ENCODE measurements around the gene TMEM163. TPM values are rescaled to one million over a fixed set of nuclear protein-coding genes. Genes with fewer than 3 reads are reported as not detected.

The TMEM163 gene
- total RNA-seq, 2 donors from 2014 or later: 0.14 to 2.5 TPM

GRCh38 chr2:134722728-134723127 is 3.9 kb upstream of the TMEM163 start:
- Histone ChIP-seq H3K27ac (no peak overlapping the region), H3K36me3 (no peaks in the 10 kb centered on the region), H3K9me3 (no peaks in the 10 kb centered on the region), H3K4me3 (no peak overlapping the region), H3K27me3 (replicated peaks; ENCODE audit: insufficient read depth) (peaks cover 9% of the 10 kb centered on the region), H3K4me1 (ENCODE audit: control insufficient read depth in 1 of 2, low read depth in 2 of 2) (peaks cover 0 to 12% of the 10 kb centered on the region in 2 donors)
- ATAC-seq (ENCODE audit: insufficient number of reproducible peaks, low FRiP score, low read depth) (no peak), DNase-seq (ENCODE audit: low spot score) (no peak)
- no peak for TF ChIP-seq CTCF (IDR thresholded peaks at IDR 0.05)

- peaks cover 0 to 15% of the 10 kb centered on the region in 2 donors for H3K4me1 ChIP-seq (ENCODE audit: control insufficient read depth in 1 of 2, low read depth in 2 of 2)
- peaks cover 5% of the 10 kb centered on the region for H3K27me3 ChIP-seq (replicated peaks; ENCODE audit: insufficient read depth)
- H3K9me3 ChIP-seq: no peaks in the 10 kb centered on the region
- H3K4me3 ChIP-seq: no peak overlapping the region
- no peak for DNase-seq (ENCODE audit: low spot score)
- H3K27ac ChIP-seq: no peak overlapping the region
- no peak for ATAC-seq (ENCODE audit: insufficient number of reproducible peaks, low FRiP score, low read depth)
- no peaks in the 10 kb centered on the region for H3K36me3 ChIP-seq
- TF ChIP-seq CTCF (IDR thresholded peaks at IDR 0.05): no peak
These were observed 2.8 kb upstream of the TMEM163 start for GRCh38 chr2:134721596-134721995.

- Histone ChIP-seq H3K27ac (no peak overlapping the region), H3K27me3 (replicated peaks; ENCODE audit: insufficient read depth) (peaks cover 5% of the 10 kb centered on the region), H3K9me3 (no peaks in the 10 kb centered on the region), H3K4me1 (ENCODE audit: control insufficient read depth in 1 of 2, low read depth in 2 of 2) (peaks cover 0 to 15% of the 10 kb centered on the region in 2 donors), H3K4me3 (peak overlapping the region; percentile 64), H3K36me3 (no peaks in the 10 kb centered on the region)
- DNase-seq (ENCODE audit: low spot score) (no peak), ATAC-seq (ENCODE audit: insufficient number of reproducible peaks, low FRiP score, low read depth) (no peak)
- TF ChIP-seq CTCF (IDR thresholded peaks at IDR 0.05): no peak
These were observed 580 bp downstream of the TMEM163 start for GRCh38 chr2:134718023-134718816.

- ATAC-seq (ENCODE audit: insufficient number of reproducible peaks, low FRiP score, low read depth) (no peak), DNase-seq (ENCODE audit: low spot score) (no peak)
- Histone ChIP-seq H3K36me3 (no peaks in the 10 kb centered on the region), H3K9me3 (no peaks in the 10 kb centered on the region), H3K4me3 (peak overlapping the region; percentile 64), H3K4me1 (ENCODE audit: control insufficient read depth in 1 of 2, low read depth in 2 of 2) (peaks cover 3 to 18% of the 10 kb centered on the region in 2 donors), H3K27me3 (replicated peaks; ENCODE audit: insufficient read depth) (peaks cover 5% of the 10 kb centered on the region), H3K27ac (no peak overlapping the region)
- no peak for TF ChIP-seq CTCF (IDR thresholded peaks at IDR 0.05)
These were observed 1.3 kb downstream of the TMEM163 start for GRCh38 chr2:134717286-134718022.

- Histone ChIP-seq H3K4me3 (no peak overlapping the region), H3K27me3 (replicated peaks; ENCODE audit: insufficient read depth) (peaks cover 5% of the 10 kb centered on the region), H3K36me3 (no peaks in the 10 kb centered on the region), H3K27ac (no peak overlapping the region), H3K9me3 (no peaks in the 10 kb centered on the region), H3K4me1 (ENCODE audit: control insufficient read depth in 1 of 2, low read depth in 2 of 2) (peaks cover 8 to 24% of the 10 kb centered on the region in 2 donors)
- no peak for ATAC-seq (ENCODE audit: insufficient number of reproducible peaks, low FRiP score, low read depth)
- no peak for TF ChIP-seq CTCF (IDR thresholded peaks at IDR 0.05)
- DNase-seq (ENCODE audit: low spot score): no peak
These were observed 2.0 kb downstream of the TMEM163 start for GRCh38 chr2:134716721-134717243.

All from thoracic aorta (tissue), 2 donors.